WTC11 (cell line): ENCODE measurements around the gene DHRSX. TPM values are rescaled to one million over a fixed set of nuclear protein-coding genes. Genes with fewer than 3 reads are reported as not detected.

Source experiments
- ATAC-seq: fragments of 200-7000 bp; cut with Tn5 transposase; 2 replicates; pipeline ENCODE4 v1.10.0; 2021; ENCODE audit warnings: mild to moderate bottlenecking, moderate library complexity
- CTCF ChIA-PET: fragments of 300-600 bp; sonication (Branson Sonifier 250); formaldehyde crosslinking; loops from one replicate; lab custom pipeline; 2021; ENCODE audit warnings: antibody characterized with exemption; lab: Charles Lee
- POLR2A ChIA-PET: fragments of 350-600 bp; sonication (Branson Sonifier 250); formaldehyde crosslinking; loops from one replicate; lab custom pipeline; 2021; ENCODE audit warnings: antibody characterized with exemption; lab: Charles Lee
- DNase-seq: peaks from one replicate; pipeline ENCODE4 v3.0.0; 2021; ENCODE audit warnings: low spot score
- H3K27ac Mint-ChIP-seq: 2 replicates; pipeline ENCODE4 v1.8.0; 2021; ENCODE audit warnings: mixed read lengths
- H3K27me3 Mint-ChIP-seq: 2 replicates; pipeline ENCODE4 v1.8.0; 2021; ENCODE audit warnings: low read depth, mild to moderate bottlenecking, moderate library complexity, mixed read lengths
- H3K36me3 Mint-ChIP-seq: 2 replicates; pipeline ENCODE4 v1.8.0; 2021; ENCODE audit warnings: mixed read lengths
- H3K4me1 Mint-ChIP-seq: 2 replicates; pipeline ENCODE4 v1.8.0; 2022; ENCODE audit warnings: mixed read lengths
- H3K4me3 Mint-ChIP-seq: 2 replicates; pipeline ENCODE4 v1.8.0; 2021; ENCODE audit warnings: mild to moderate bottlenecking, moderate library complexity, mixed read lengths
- H3K9me3 Mint-ChIP-seq: 2 replicates; pipeline ENCODE4 v1.8.0; 2021; ENCODE audit warnings: mixed read lengths
- ATF2 ChIP-seq: sonication (generic); formaldehyde crosslinking; IDR thresholded peaks from 2 replicates; pipeline ENCODE4 v1.8.1; 2022; ENCODE audit warnings: low read depth, missing genetic modification reagents, borderline replicate concordance
- CREM ChIP-seq: sonication (generic); formaldehyde crosslinking; IDR thresholded peaks from 2 replicates; pipeline ENCODE4 v1.8.1; 2022; ENCODE audit warnings: mild to moderate bottlenecking, missing genetic modification reagents, moderate library complexity
- E2F5 ChIP-seq: sonication (generic); formaldehyde crosslinking; IDR thresholded peaks from 2 replicates; pipeline ENCODE4 v1.8.1; 2022; ENCODE audit warnings: mild to moderate bottlenecking, moderate library complexity, missing genetic modification reagents
- EMX1 ChIP-seq: fragments of 250-450 bp; sonication (Bioruptor Pico); IDR thresholded peaks from 2 replicates; pipeline ENCODE4 v1.8.0; 2021; ENCODE audit warnings: mild to moderate bottlenecking
- ESRRA ChIP-seq: sonication (generic); formaldehyde crosslinking; IDR thresholded peaks from 2 replicates; pipeline ENCODE4 v1.8.1; 2022; ENCODE audit warnings: mild to moderate bottlenecking, missing genetic modification reagents, borderline replicate concordance
- FOXK1 ChIP-seq: sonication (generic); formaldehyde crosslinking; IDR thresholded peaks from 2 replicates; pipeline ENCODE4 v1.8.0; 2022; ENCODE audit warnings: mild to moderate bottlenecking, moderate library complexity, missing genetic modification reagents
- FOXP4 ChIP-seq: sonication (generic); formaldehyde crosslinking; IDR thresholded peaks from 2 replicates; pipeline ENCODE4 v1.8.0; 2022; ENCODE audit warnings: mild to moderate bottlenecking, missing genetic modification reagents
- GABPB1 ChIP-seq: sonication (generic); formaldehyde crosslinking; IDR thresholded peaks from 2 replicates; pipeline ENCODE4 v1.8.1; 2023; ENCODE audit warnings: mild to moderate bottlenecking, missing genetic modification reagents
- GRHL2 ChIP-seq: fragments of 250-450 bp; sonication (Bioruptor Pico); IDR thresholded peaks from 2 replicates; pipeline ENCODE4 v1.8.0; 2022; ENCODE audit warnings: mild to moderate bottlenecking, moderate library complexity; ENCODE audit not compliant: insufficient replicate concordance, severe bottlenecking
- OVOL2 ChIP-seq: fragments of 250-450 bp; sonication (Bioruptor Pico); IDR thresholded peaks from 2 replicates; pipeline ENCODE4 v1.9.0; 2021; ENCODE audit warnings: mild to moderate bottlenecking, borderline replicate concordance
- PRDM15 ChIP-seq: sonication (generic); formaldehyde crosslinking; IDR thresholded peaks from 2 replicates; pipeline ENCODE4 v1.8.0; 2022; ENCODE audit warnings: missing genetic modification reagents
- SMAD3 ChIP-seq: sonication (generic); formaldehyde crosslinking; IDR thresholded peaks from 2 replicates; pipeline ENCODE4 v1.8.0; 2022; ENCODE audit warnings: missing genetic modification reagents, mild to moderate bottlenecking, borderline replicate concordance
- TCF7 ChIP-seq: sonication (generic); formaldehyde crosslinking; IDR thresholded peaks from 2 replicates; pipeline ENCODE4 v1.8.0; 2022; ENCODE audit warnings: mild to moderate bottlenecking, low read depth, missing genetic modification reagents, moderate library complexity
- ZNF396 ChIP-seq: fragments of 250-450 bp; sonication (Bioruptor Pico); IDR thresholded peaks from 2 replicates; pipeline ENCODE4 v1.8.0; 2021; ENCODE audit warnings: mild to moderate bottlenecking, moderate library complexity, borderline replicate concordance
- ZNF416 ChIP-seq: fragments of 250-450 bp; sonication (Bioruptor Pico); IDR thresholded peaks from 2 replicates; pipeline ENCODE4 v1.9.0; 2021; ENCODE audit warnings: mild to moderate bottlenecking, inconsistent platforms
- ZSCAN18 ChIP-seq: fragments of 250-450 bp; sonication (Bioruptor Pico); IDR thresholded peaks from 2 replicates; pipeline ENCODE4 v2.1.2; 2022; ENCODE audit warnings: mild to moderate bottlenecking, moderate library complexity
- total RNA-seq: library from RNA; stranded (reverse); gene quantifications from 3 replicates; pipeline ENCODE4 v1.2.3, GENCODE V29; 2021
- TF ChIP-seq, protein P1 (sequence below): sonication (generic); formaldehyde crosslinking; IDR thresholded peaks from 2 replicates; pipeline ENCODE4 v1.8.1; 2023; ENCODE audit warnings: mild to moderate bottlenecking, moderate library complexity, missing genetic modification reagents
- TF ChIP-seq, protein P2 (sequence below): fragments of 250-450 bp; sonication (Bioruptor Pico); IDR thresholded peaks from 2 replicates; pipeline ENCODE4 v1.9.0; 2021; ENCODE audit warnings: mild to moderate bottlenecking
- TF ChIP-seq, protein P3 (sequence below): sonication (generic); formaldehyde crosslinking; IDR thresholded peaks from 2 replicates; pipeline ENCODE4 v1.8.0; 2022; ENCODE audit warnings: mild to moderate bottlenecking, missing genetic modification reagents

Gene DHRSX
- total RNA-seq, 1 experiment from 2014 or later = 28.2 TPM

GRCh38 chrX:2301901-2302300 is 198.9 kb downstream of the DHRSX start:
- H3K9me3 Mint-ChIP-seq = peaks cover 18% of the 10 kb centered on the region
- ChIA-PET POLR2A (no interaction called here), CTCF (no interaction called here)
- no peak for ATAC-seq
- H3K4me3 Mint-ChIP-seq = no peak overlapping the region
- H3K36me3 Mint-ChIP-seq = peaks cover 6% of the 10 kb centered on the region; the same call in 1 of the 2 replicates
- no peaks in the 10 kb centered on the region for H3K27me3 Mint-ChIP-seq
- no peak overlapping the region for H3K27ac Mint-ChIP-seq
- no peak for DNase-seq
- H3K4me1 Mint-ChIP-seq = no peaks in the 10 kb centered on the region
- TF ChIP-seq ZSCAN18 (CRISPR knock-in tag) (no peak), TCF7 (CRISPR knock-in tag) (no peak)

DNA sequence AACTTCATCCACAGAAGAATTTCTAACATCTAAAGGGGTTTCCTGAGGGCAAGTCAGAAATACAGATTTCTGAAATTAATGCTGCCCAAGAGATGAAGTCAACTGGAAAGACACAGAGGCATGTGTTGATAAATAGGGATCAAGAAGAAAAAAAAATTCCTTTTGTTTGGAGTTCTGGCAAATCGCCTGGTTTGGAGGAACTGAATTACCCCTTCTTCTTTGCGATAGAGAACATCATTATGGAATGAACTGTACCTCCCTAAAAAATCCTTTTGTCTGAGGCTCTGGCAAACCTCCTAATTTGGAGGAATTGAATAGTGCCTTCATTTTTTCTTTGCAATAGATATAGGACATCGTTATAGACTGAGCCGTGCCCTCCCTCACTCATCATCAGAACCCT is 200.9 kb downstream of the DHRSX start:
- H3K27me3 Mint-ChIP-seq = no peaks in the 10 kb centered on the region
- TF ChIP-seq ZNF396 (CRISPR knock-in tag) (no peak), CREM (no peak), PRDM15 (CRISPR knock-in tag) (no peak), GABPB1 (CRISPR knock-in tag) (no peak), SMAD3 (CRISPR knock-in tag) (no peak), E2F5 (CRISPR knock-in tag) (no peak), OVOL2 (CRISPR knock-in tag) (no peak), EMX1 (CRISPR knock-in tag) (no peak)
- TF ChIP-seq, protein P1, sequence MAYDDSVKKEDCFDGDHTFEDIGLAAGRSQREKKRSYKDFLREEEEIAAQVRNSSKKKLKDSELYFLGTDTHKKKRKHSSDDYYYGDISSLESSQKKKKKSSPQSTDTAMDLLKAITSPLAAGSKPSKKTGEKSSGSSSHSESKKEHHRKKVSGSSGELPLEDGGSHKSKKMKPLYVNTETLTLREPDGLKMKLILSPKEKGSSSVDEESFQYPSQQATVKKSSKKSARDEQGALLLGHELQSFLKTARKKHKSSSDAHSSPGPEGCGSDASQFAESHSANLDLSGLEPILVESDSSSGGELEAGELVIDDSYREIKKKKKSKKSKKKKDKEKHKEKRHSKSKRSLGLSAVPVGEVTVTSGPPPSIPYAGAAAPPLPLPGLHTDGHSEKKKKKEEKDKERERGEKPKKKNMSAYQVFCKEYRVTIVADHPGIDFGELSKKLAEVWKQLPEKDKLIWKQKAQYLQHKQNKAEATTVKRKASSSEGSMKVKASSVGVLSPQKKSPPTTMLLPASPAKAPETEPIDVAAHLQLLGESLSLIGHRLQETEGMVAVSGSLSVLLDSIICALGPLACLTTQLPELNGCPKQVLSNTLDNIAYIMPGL (CRISPR knock-in tag) = no peak
- TF ChIP-seq, protein P2, sequence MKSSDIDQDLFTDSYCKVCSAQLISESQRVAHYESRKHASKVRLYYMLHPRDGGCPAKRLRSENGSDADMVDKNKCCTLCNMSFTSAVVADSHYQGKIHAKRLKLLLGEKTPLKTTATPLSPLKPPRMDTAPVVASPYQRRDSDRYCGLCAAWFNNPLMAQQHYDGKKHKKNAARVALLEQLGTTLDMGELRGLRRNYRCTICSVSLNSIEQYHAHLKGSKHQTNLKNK (CRISPR knock-in tag) = no peak
- H3K36me3 Mint-ChIP-seq = peaks cover 9% of the 10 kb centered on the region
- H3K4me1 Mint-ChIP-seq = no peaks in the 10 kb centered on the region
- no peak overlapping the region; the same call in 1 of the 2 replicates for H3K27ac Mint-ChIP-seq
- no peak for ATAC-seq
- CTCF ChIA-PET = no interaction called here
- peaks cover 22% of the 10 kb centered on the region for H3K9me3 Mint-ChIP-seq
- DNase-seq = no peak
- POLR2A ChIA-PET = no interaction called here
- H3K4me3 Mint-ChIP-seq = no peak overlapping the region

GRCh38 chrX:2286731-2287130 is 214.0 kb downstream of the DHRSX start:
- Mint-ChIP-seq H3K4me3 (no peak overlapping the region), H3K9me3 (peaks cover 45% of the 10 kb centered on the region), H3K4me1 (peaks cover 7% of the 10 kb centered on the region), H3K36me3 (peaks cover 67% of the 10 kb centered on the region), H3K27ac (no peak overlapping the region), H3K27me3 (peaks cover 3% of the 10 kb centered on the region; the same call in 1 of the 2 replicates)
- CTCF ChIA-PET = no interaction called here
- ATAC-seq (no peak), DNase-seq (no peak)
- POLR2A ChIA-PET = no interaction called here
- no peak for TF ChIP-seq FOXK1 (CRISPR knock-in tag)
- TF ChIP-seq ZNF416 = no peak
- TF ChIP-seq, protein P2 (CRISPR knock-in tag) = no peak
- TF ChIP-seq ESRRA (CRISPR knock-in tag) = no peak
- no peak for TF ChIP-seq FOXP4 (CRISPR knock-in tag)
- no peak for TF ChIP-seq GRHL2 (CRISPR knock-in tag)
- TF ChIP-seq, protein P3, sequence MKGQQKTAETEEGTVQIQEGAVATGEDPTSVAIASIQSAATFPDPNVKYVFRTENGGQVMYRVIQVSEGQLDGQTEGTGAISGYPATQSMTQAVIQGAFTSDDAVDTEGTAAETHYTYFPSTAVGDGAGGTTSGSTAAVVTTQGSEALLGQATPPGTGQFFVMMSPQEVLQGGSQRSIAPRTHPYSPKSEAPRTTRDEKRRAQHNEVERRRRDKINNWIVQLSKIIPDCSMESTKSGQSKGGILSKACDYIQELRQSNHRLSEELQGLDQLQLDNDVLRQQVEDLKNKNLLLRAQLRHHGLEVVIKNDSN (CRISPR knock-in tag) = no peak
- TF ChIP-seq ATF2 = no peak
